GM23338 (cell line): Measurements from ENCODE around the gene KIF3C. TPM values are rescaled to one million over a fixed set of nuclear protein-coding genes. Genes with fewer than 3 reads are reported as not detected.

Source experiments
- ATAC-seq: fragments of 200-7000 bp; cut with Tn5 transposase; 3 replicates; pipeline ENCODE4 v1.9.1; 2020
- DNase-seq: peaks from one replicate; pipeline ENCODE4 v3.0.0-alpha.2; 2015; ENCODE audit warnings: low spot score
- H2AFZ ChIP-seq: fragments of 200-600 bp; sonication (generic); 2 replicates; pipeline ENCODE4 v1.8.0; 2016; ENCODE audit warnings: antibody characterized with exemption, mild to moderate bottlenecking, moderate library complexity
- H3F3A ChIP-seq: fragments of 200-600 bp; sonication (generic); replicated peaks from 2 replicates; pipeline ENCODE4 v1.8.0; 2017; ENCODE audit warnings: antibody characterized with exemption, mixed run types, low read depth
- H3K27ac ChIP-seq: fragments of 200-600 bp; sonication (generic); 2 replicates; pipeline ENCODE4 v1.6.1; 2016; ENCODE audit warnings: low read depth
- H3K27me3 ChIP-seq: fragments of 200-600 bp; sonication (generic); 2 replicates; pipeline ENCODE4 v1.8.0; 2016; ENCODE audit warnings: mild to moderate bottlenecking, mixed run types, moderate library complexity; ENCODE audit not compliant: insufficient read depth
- H3K36me3 ChIP-seq: fragments of 200-600 bp; sonication (generic); 2 replicates; pipeline ENCODE4 v1.8.0; 2016; ENCODE audit warnings: mild to moderate bottlenecking; ENCODE audit not compliant: insufficient read depth
- H3K4me1 ChIP-seq: fragments of 200-600 bp; sonication (generic); 2 replicates; pipeline ENCODE4 v1.8.0; 2016; ENCODE audit warnings: mild to moderate bottlenecking, moderate library complexity; ENCODE audit not compliant: insufficient read depth
- H3K4me2 ChIP-seq: fragments of 200-600 bp; sonication (generic); 2 replicates; pipeline ENCODE4 v1.7.1; 2017; ENCODE audit warnings: mixed run types
- H3K4me3 ChIP-seq: fragments of 200-600 bp; sonication (generic); 2 replicates; pipeline ENCODE4 v1.6.1; 2016; ENCODE audit warnings: mixed run types
- H3K79me2 ChIP-seq: fragments of 200-600 bp; sonication (generic); replicated peaks from 2 replicates; pipeline ENCODE4 v1.8.0; 2017; ENCODE audit warnings: mild to moderate bottlenecking; ENCODE audit not compliant: insufficient read depth
- H3K9me2 ChIP-seq: fragments of 200-600 bp; sonication (generic); 2 replicates; pipeline ENCODE4 v1.8.0; 2017; ENCODE audit not compliant: insufficient read depth
- H4K20me1 ChIP-seq: fragments of 200-600 bp; sonication (generic); replicated peaks from 2 replicates; pipeline ENCODE4 v1.8.0; 2017; ENCODE audit warnings: mild to moderate bottlenecking; ENCODE audit not compliant: insufficient read depth
- H3K27ac Mint-ChIP-seq: 2 replicates; pipeline ENCODE4 v1.8.0; 2020; ENCODE audit warnings: inconsistent platforms, mild to moderate bottlenecking, moderate library complexity, mixed read lengths
- H3K27me3 Mint-ChIP-seq: 3 replicates; pipeline ENCODE4 v1.8.0; 2022; ENCODE audit warnings: low read depth, mild to moderate bottlenecking, moderate library complexity, mixed read lengths, inconsistent platforms; ENCODE audit not compliant: insufficient read depth, poor library complexity
- H3K36me3 Mint-ChIP-seq: 3 replicates; pipeline ENCODE4 v1.8.0; 2021; ENCODE audit warnings: low read depth, mild to moderate bottlenecking, inconsistent platforms, moderate library complexity, mixed read lengths
- H3K4me1 Mint-ChIP-seq: 3 replicates; pipeline ENCODE4 v1.8.0; 2020; ENCODE audit warnings: mild to moderate bottlenecking, inconsistent platforms, mixed read lengths
- H3K4me3 Mint-ChIP-seq: 3 replicates; pipeline ENCODE4 v1.8.0; 2021; ENCODE audit warnings: moderate library complexity, mild to moderate bottlenecking, inconsistent platforms, mixed read lengths
- H3K9me3 Mint-ChIP-seq: 3 replicates; pipeline ENCODE4 v1.8.0; 2020; ENCODE audit warnings: moderate library complexity, mild to moderate bottlenecking, inconsistent platforms, mixed read lengths
- CREB1 ChIP-seq: fragments of 250-450 bp; sonication (Bioruptor Pico); IDR thresholded peaks from 2 replicates; pipeline ENCODE4 v1.5.0; 2020; ENCODE audit warnings: low read depth, mild to moderate bottlenecking, moderate library complexity
- ETS1 ChIP-seq: IDR thresholded peaks from 2 replicates; pipeline ENCODE4 v1.6.1; 2016; ENCODE audit warnings: antibody characterized with exemption
- POLR2AphosphoS5 ChIP-seq: IDR thresholded peaks from 2 replicates; pipeline ENCODE4 v1.6.1; 2016; ENCODE audit warnings: antibody characterized with exemption, low read depth
- ZNF114 ChIP-seq: fragments of 250-450 bp; sonication (Bioruptor Pico); IDR thresholded peaks from 2 replicates; pipeline ENCODE4 v1.5.0; 2020; ENCODE audit warnings: mild to moderate bottlenecking, moderate library complexity
- polyA plus RNA-seq: library from polyadenylated mRNA; unstranded; fragments of >200 nt; fragmentation: Nextera tagmentation; extraction: Ambion mirVana; gene quantifications from 2 replicates; pipeline ENCODE4 v1.2.1, GENCODE V29; 2016
- total RNA-seq: library from RNA; depleted of rRNA; stranded (reverse); fragments of >200 nt; shearing (Covaris generic); gene quantifications from 2 replicates; pipeline ENCODE4 v1.2.3, GENCODE V29; 2014
- TF ChIP-seq, protein P1 (sequence below): IDR thresholded peaks from one replicate; pipeline ENCODE4 v1.6.1; 2018; ENCODE audit warnings: antibody characterized with exemption; ENCODE audit not compliant: unreplicated experiment

KIF3C gene
- total and polyA plus RNA-seq, 2 experiments from 2014 or later: 14.9 to 40.0 TPM

DNA sequence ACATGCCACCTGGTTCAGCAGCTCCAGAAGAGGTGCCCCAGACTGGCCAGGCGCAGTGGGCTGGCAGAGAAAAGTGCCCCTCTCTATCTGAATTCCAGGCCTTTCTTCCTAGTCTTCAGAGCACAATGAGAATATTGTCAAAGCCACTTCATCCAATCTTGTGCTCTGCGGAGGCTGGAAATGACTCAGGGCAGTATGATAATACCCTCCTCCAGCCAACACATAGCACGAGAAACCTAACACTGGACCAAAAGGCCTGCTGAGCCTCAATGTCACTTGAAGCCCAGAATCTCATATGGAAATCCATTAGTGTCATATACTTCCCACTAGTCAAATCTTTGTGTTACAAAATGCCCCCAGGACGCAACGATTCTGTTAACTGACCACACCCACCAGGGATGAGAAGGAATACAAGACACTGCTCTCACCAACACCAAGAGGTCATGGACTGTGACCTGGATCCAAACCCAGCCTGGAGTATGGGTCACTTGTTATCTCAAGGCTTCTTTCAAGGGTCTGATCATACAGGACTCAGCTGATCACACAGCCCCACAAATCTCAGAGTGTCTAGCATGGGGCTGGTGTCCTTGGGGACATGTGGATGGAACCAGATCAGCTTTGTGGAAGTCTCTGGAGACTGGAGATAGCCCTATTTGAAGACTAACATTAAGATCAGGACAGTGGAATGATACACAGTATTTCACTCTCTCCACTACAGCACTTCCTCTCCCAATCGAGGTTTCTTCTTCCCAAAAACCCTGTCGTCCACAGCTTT is 10.1 kb downstream of the KIF3C start (continued):
- TF ChIP-seq, protein P1, sequence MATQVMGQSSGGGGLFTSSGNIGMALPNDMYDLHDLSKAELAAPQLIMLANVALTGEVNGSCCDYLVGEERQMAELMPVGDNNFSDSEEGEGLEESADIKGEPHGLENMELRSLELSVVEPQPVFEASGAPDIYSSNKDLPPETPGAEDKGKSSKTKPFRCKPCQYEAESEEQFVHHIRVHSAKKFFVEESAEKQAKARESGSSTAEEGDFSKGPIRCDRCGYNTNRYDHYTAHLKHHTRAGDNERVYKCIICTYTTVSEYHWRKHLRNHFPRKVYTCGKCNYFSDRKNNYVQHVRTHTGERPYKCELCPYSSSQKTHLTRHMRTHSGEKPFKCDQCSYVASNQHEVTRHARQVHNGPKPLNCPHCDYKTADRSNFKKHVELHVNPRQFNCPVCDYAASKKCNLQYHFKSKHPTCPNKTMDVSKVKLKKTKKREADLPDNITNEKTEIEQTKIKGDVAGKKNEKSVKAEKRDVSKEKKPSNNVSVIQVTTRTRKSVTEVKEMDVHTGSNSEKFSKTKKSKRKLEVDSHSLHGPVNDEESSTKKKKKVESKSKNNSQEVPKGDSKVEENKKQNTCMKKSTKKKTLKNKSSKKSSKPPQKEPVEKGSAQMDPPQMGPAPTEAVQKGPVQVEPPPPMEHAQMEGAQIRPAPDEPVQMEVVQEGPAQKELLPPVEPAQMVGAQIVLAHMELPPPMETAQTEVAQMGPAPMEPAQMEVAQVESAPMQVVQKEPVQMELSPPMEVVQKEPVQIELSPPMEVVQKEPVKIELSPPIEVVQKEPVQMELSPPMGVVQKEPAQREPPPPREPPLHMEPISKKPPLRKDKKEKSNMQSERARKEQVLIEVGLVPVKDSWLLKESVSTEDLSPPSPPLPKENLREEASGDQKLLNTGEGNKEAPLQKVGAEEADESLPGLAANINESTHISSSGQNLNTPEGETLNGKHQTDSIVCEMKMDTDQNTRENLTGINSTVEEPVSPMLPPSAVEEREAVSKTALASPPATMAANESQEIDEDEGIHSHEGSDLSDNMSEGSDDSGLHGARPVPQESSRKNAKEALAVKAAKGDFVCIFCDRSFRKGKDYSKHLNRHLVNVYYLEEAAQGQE: no peak
- TF ChIP-seq ZNF114 (CRISPR knock-in tag) (no peak), POLR2AphosphoS5 (no peak)

- H2AFZ ChIP-seq: no peak overlapping the region
- no peaks in the 10 kb centered on the region for H3F3A ChIP-seq
- no peaks in the 10 kb centered on the region for H3K9me2 ChIP-seq
- H3K4me3 ChIP-seq: no peak overlapping the region
- Mint-ChIP-seq H3K4me3 (no peak overlapping the region), H3K9me3 (no peaks in the 10 kb centered on the region; the same call in 2 of the 3 replicates), H3K36me3 (peaks cover 27% of the 10 kb centered on the region), H3K27me3 (no peaks in the 10 kb centered on the region), H3K4me1 (no peaks in the 10 kb centered on the region), H3K27ac (no peak overlapping the region)
- no peak for TF ChIP-seq CREB1 (CRISPR knock-in tag)
- no peak for TF ChIP-seq POLR2AphosphoS5
- TF ChIP-seq, protein P1: no peak
- no peak for TF ChIP-seq ETS1
- H3K4me1 ChIP-seq: no peaks in the 10 kb centered on the region
- no peak overlapping the region for H3K27ac ChIP-seq
- peaks cover 28% of the 10 kb centered on the region for H4K20me1 ChIP-seq
- H3K4me2 ChIP-seq: no peak overlapping the region
- H3K79me2 ChIP-seq: peaks cover 45% of the 10 kb centered on the region
- ATAC-seq: no peak
- peaks cover 9% of the 10 kb centered on the region; the same call in 1 of the 2 replicates for H3K36me3 ChIP-seq
- no peak for DNase-seq
- no peaks in the 10 kb centered on the region for H3K27me3 ChIP-seq
Measured at GRCh38 chr2:25971596-25971995, 10.7 kb downstream of the KIF3C start.
